GM21723 (cell line): Measurements from ENCODE around the gene PODN.

Experiments used
- ATAC-seq: cut with Tn5 transposase; IDR thresholded peaks from one replicate; pipeline ENCODE4 v1.9.1; 2021; ENCODE audit warnings: mild to moderate bottlenecking, moderate library complexity; ENCODE audit not compliant: unreplicated experiment

Gene PODN

DNA sequence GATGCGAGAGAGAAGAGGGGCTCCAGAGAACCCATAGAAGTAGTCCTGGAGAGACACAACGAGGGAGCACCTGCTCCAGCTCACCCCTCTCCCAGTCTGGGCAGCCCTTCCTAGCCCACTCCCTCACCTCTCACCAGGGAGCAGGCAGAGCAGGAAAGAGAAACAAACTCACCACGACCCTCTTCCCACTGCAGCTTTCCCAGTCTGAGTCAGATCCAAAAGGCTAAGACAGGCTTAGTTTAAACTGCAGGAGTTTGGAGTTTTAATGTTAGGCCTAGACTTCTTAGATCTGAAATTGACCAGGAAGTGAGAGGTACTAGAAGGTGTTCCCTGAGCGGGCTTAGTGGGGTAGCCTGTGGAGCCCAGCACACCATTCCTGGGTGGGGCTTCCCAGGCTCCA is 50.8 kb downstream of the PODN start:
- ATAC-seq, result no peak

DNA sequence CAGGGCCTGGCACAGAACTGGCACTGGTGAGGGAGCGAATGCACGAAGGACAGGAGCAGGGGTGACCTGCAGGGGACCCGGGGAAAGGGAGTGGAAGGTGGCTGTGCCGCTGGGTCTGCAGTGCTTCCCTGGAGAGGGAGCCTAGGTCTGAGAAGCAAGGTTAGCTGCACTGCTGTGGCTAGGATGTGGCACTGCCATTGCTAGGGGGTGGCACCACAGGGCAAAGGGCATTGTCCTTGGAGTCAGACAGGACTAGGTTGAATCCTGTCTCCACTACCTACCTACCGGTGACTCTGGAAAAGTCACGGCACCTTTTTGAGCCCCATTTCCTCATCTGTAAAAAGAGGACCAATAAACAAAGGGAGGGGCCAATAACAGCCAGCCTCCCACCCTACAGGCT is 52.1 kb downstream of the PODN start:
- ATAC-seq, result no peak

DNA sequence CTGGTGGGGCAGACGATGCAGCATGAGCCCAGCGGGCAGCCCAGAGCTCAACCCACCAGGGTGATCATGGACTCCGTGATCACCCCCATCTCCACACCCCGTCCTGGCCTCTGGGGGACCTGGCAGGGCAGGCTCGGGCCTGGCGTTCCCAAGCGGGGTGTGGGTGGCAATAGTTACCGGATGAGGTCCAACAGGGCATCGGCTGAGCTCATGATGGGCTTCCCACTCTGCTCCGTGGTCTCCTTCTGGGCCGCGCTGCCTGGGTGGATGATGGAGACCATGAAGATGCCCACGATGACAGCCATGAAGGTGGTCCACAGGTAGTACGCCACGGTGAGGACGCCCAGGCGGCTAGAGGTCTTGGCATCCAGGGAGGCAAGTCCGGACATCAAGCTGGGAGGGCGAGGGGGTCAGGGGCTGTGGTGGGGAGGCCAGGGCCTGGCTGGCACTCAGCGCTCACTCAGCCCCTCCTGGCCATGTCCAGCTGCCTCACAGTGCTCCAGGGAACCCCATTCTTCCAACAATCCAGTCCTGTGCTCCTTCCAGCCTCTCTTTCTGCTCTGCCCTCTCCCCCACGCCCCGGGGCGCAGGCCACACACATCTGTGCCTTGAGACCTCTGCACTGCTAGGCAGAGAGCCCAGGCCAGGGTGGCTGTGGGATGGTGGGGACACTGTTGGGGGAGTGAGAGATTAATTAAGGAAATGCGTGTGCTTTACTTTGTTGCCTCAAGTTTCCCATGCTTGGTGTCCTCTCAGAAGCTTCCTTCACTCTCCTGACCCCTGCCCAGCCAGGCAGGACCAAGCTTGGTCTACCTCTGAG is 52.8 kb downstream of the PODN start:
- ATAC-seq, result no peak

DNA sequence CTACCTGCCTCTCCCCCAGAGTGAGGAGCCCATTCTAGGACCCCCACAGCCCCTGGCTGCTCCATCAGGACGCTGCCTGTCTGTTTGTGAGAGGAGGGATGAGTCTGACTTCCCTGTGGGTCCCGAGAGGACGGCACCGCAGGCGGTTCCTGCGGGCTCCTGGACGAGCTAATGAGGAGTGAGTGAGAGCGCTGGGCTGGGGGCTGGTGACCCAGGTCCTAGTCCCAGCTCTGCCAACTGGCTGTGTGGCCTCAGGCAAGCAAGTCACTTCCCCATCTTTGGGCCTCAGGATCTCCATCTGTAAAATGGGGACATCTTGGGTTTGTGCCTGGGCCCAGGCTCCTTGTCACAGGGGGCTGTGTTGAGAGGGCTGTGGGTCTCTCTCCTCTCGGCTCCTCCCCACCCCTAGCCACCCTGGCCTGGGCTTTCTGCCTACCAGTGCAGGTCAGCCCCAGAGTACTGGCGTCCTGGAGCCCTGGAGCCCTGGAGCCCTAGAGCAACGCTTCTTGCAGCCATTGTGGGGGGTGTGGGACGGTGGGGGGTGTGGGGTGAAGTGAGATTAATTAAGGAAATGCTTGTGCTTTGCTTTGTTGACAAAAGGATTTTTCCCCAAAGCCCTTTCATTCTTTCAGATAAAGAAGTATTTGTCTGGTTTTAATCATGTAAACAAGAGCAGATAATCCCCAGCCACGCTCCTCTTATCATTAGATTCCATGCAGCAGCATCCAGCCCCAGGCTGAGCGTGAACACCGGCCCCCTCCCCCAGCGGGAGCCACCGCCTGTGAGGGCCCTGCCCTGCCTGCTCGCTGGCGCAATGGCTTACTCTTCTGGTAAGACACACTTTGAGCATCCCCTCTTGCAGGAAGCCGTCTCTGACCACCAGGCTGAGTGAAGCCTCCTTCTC is 53.6 kb downstream of the PODN start:
- ATAC-seq, result no peak

DNA sequence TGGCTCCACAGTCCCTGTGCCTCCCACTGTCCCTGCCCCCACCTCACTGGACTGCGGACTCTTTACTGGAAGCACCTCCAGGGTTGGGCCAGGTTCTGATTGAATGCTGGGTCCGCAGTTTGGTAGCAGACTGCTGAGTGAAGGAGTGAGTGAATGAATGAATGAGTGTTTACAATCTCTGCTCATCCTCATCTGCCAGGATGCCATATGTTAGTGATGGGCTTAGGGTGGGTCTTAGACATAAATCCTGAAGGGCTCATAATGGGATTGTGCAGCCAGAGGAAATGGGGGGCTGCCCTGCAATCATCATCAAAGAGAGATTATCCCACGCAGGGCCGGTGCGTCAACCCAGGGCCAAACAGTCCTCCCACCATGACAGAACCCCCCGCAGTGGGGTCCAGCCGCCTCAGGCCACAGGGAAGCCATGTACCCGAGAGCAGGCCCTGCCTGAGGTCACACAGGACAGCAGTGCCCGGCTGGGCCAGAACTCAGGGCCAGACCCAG is 54.3 kb downstream of the PODN start:
- no peak for ATAC-seq

DNA sequence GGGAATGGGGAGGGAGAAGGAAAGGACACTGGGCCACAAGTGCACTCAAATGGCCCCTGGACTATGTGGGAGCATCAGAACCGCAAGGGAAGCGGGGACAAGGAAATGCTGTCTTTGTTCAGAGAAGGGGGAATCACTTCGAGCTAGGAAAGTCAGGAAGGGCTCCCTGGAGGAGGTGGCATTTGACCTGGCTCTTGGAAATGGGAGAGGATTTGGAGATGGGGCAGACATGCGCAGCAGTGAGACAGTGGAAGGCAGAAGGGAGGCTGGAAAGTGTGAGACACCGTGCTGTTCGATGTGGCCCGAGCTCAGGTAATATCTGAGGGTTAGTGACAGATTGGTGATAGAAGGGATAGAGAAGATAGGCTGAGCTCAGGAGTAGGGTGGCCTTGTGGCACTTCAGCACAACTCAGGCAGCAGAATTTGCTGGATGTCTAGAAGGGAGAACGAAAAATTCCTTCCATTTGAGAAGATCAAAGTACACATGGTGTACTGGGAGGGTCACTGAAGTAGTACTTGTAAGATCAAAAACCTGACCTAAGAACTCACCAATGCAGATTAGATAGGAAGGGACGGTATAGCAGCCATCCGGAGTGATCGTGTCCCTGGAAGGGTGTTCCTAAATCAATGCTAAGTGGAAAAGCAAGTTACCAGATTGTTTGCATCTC is 55.1 kb downstream of the PODN start:
- no peak for ATAC-seq

DNA sequence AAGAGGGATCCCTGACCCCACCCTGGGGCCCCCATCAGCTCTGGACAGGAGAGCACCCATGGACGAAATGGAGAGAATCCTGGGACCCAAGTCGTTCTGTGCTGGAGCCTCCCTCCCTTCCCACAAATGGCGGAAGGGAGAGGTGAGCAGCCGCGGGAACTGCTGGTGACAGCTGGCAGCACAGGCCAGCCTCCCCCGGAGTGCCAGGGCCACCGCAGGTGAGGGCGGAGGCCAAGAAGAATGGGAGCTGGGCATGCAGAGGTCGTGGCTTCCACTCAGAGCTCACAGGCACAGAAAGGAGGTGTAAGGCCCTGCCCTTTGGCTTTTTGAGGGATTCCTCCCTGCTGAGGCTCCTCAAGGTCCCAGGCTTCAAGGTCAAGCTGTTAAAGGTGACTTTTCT is 55.8 kb downstream of the PODN start:
- ATAC-seq, result no peak

DNA sequence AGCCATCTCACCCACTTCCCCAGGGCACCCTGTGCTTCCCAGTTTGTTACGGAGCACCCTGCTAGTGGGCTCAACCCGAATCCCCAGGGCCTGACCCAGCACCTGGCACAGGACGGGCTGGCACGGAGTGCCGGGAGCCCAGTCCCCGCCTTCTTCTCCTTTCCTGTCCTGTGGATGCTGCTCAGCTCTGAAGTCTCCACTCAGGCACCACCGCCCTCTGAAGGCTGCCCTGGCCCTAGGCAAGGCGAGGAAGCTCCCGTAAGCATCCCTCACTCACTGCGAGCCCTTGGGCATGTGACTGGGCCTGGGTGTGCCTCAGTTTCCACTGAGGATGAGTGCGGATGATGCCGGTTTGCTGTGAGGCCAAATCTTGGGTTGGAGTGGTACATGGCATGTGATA is 58.6 kb downstream of the PODN start:
- ATAC-seq, result no peak

DNA sequence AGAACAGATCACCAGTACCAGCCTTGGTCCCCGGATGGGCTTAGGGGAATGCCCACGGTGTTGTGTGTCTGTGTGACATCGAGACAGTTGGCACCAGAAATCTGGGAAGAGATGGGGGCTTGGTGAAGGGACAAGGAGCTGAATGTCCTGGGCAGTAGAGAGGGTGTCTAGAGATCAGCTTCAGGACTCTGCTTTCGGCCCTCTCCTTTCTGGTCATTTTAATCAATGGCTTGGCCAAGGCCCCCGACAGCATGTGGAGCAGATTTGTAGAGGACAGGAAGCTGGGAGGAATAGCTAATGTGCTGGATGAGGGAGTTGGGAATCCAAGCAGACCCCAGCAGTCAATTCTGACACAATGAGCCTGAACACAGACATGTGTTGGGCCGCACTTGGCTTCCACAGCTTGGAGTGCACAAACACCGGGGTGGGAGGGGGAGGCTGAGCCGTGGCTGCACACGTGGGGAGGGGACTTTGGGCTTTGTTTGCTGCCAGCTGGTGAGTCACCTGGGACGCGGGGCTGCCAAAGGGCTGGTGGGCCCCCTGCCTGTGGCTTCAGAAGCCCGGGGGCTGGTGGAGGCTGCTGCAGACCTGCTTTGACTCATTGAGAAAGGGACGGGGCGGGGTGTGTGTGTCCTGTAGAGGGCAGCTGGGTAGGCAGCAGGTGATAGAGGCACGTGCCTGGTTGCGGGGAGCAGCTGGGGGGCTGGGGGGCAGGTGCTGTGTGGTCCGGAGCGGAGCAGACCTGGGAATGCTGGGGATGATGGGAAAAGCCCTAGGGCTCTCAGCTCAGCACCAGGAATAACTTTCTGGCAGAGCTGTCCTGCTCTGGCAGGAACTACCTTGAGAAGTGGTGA is 59.5 kb downstream of the PODN start:
- no peak for ATAC-seq

DNA sequence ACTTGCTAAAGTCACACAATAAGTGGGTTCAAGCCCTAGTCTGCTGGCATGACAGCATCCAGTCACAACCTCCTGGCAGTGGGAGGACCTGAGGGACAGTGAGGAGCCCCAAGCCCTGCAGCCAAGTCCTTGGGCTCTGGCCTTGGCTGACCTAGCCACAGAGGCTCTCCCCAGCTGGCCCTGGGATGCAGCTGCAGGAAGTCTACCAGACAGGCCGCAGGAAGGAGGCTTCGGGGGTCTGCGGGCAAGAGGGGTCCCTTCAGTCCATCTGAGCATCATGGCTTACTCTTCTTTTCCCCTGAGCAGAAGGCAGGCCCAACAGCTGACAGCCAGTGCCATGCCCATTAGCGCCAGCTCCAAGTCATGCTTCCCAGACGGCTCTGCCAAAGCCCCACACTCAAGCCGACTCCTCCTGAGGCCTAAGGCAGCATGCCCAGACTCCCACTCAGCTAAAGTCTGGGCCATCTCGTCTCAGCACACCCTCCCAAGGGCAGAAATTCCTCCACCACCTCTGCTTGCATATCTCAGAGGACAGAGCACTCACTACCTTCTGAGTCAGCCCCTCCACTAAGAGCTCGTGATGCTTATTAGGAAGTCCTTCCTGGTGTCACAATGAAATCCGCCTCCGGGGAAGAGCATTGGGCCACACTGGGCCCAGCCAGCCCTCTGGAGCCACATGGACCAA is 60.3 kb downstream of the PODN start:
- ATAC-seq, result no peak

DNA sequence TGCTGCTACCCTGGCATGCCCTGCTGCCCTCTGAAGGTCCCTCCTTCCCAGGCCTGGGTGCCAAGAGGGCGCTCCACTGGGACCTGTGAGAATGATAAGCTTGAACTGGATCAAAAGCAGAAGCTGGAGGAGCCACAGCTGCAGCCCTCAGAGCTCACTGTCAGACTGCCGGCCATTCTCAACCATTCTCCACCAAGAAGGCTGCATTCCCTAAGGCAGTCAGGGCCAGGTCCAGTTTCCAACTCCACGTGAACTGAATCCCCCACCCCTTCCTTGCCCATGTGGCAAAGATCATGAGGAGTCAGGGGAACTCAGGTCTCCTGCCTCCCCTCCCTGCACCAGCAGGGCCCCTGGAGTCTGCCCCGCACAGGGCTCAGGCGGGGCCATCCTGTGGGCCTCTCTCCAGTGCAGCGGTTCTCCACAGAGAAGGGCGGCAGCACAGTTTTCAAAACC is 61.0 kb downstream of the PODN start:
- no peak for ATAC-seq

DNA sequence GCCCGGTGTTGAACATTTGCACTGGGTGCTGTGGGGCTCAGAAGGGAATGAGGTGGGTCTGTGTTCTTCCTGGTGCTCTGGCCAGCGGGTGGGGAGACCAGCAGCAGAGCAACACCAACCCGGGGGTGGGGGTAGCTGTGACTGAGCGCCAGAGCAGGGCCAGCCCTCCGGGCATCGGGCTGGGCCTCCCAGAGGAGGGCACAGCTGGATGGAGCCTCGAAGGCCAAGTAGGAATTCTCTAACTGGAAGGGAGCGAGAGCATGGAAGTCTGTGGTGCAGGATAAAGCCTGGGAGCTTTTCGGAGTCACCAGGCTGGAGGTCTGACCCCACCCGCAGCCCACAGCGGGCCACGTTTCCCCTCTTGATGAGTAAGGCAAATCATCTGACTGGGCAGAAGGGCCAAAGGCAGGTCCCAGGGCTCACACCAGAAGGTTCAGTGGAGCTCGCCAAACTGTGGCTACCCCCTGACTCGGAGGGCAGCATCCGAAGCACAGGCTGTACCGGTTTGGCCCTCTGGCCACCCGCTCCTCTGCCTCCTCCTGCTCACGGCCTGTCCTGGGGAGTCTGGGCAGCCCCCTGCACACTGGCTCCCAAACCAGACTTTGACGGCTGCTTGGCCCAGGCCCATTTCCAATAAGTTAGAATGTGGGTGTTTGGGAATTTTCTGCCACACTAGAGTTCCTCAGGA is 61.6 kb downstream of the PODN start:
- ATAC-seq, result no peak

DNA sequence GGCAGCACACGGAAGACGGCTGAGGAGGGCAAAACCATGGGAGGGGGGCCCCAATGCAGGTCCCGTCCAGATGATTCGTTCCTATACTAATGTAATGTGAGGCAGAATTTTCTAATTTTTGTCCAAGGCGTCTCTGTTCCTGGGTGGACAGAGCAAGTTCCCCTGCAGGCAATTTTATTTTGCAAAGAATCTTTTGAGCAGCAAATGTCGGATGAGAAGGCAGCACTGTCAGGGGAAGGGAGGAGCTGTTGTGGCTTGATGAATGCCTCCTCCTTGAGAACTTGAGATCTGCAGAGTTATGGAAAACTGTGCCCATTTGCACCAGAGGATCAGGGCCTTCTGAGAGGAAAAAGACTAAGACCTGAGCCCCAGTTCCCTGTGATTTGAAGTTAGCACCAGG is 63.1 kb downstream of the PODN start:
- no peak for ATAC-seq

DNA sequence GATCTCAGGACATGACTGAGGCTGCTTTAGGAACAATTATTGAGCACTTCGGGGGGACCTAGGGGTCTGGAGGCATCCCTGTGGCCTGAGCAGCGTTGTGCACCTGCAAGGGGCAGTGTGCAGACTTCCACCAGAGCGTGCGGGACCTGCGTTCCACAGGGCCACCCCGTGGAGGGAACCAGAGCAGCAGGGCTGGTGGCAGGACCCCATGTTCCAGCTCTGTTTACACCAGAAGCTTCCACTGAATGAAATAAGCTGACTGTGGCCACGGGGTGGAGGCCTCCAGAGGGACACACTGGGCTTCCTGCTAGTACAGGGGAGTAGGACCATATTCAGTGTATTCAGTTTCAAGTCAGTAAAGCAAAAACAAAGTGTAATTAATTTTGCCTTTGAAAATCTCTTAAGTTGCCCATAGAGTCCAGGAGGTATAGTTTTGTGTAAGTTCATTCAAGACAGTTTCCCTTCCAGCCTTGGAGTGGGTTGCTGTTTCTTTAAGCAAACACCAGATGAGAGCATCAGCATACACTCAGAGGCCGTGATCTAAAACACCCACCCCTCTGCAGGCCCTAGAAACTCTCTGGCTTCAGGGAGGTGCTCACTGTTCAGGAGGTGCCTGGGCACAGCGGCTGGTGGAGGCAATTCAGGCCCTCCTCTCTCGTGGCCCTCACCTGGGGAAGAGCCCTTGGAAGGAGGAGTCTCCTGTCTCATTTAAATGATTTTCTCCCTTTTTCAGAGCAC is 63.8 kb downstream of the PODN start:
- no peak for ATAC-seq

DNA sequence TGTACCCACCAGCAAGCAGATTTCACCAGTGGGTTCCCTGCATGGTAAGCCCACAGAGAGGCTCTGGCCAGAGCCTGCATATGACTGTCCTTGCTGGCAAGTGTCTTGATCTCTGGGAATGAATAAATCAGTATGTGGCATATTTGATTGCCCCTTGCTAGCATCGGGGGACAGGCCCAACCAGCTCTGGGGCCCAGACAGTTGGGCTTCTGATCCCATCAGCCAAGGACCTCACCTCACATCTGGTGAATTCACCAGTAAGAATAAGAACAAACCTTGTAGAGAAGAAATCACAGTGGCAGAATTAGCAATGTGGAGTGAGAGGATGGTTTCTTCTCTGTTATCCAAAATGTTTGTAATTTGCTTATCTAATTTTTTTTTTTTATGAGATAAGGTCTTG is 64.5 kb downstream of the PODN start:
- ATAC-seq, result no peak

DNA sequence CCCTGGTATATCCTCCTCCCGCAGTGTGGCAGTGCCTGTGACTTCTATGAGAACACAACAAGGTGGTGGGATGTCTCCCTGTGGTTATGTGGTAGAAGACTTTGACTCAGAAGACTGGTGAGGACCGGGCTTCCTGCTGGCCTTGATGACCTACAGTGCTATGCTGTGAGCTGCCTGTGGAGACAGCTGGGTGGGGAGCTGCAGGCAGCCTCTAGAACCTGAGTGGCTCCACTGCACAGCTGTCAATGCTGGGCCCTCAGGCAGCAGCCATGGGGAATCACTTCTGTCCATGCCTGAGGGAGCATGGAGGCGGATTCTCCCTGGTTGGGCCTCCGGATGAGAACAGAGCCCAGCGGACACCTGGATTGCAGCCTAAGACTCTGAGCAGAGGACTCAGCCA is 65.5 kb downstream of the PODN start:
- no peak for ATAC-seq

DNA sequence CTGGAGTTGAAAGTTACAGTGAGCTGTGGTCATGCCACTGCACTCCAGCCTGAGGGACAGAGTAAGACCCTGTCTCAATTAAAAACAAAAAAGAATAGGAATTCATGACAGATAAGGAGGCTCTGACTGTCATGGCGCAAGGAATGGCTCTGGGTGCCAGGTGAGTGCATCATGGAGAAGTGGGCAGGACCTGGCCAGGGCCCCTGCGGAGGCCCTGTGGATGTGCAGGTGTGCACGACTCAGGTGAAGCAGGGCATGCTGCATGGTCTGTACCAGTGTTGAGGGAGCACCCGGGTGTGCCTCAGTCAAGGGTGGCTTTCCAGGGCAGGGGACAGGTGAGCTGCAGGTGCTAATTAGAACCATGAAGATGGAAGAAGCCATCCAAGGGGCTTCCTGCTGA is 66.4 kb downstream of the PODN start:
- ATAC-seq, result no peak

DNA sequence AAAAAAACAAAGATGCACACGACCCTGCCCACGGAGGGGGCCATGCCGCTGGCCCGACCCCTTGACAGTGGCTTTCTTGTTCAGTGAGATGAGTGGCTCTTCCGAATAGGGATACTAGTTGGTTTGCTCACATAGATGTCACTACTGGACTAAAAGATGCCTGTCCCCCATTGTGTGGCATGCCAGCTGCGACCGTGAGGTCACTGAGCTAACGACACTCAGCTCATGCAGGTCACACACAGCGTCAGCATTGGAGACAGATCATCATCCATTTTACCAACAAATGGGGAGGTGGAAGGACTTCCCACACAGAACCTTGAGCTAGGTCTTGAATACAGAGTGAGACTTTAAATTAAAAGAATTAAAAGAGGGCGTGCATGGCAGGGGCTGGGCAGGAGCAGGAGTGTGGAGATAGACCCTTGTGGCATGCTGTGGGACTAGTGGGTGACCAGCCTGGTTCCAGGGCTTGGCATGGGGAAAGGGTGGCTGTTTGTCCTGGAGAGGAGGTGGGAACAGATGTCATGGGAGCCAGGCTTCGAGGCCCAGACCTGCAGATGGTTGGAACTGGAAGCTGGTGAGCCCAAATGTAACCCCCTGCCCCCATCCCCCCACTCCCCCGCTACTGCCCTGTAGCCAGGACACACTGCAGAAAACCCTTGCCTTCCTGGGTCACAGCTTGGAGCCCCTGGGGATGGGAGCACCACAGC is 68.0 kb downstream of the PODN start:
- ATAC-seq, result no peak
